Activated naive CD8-positive, alpha-beta T cell treated with anti-CD3 and anti-CD28 coated beads, Interleukin-2, amount 10 ng/mL, durations not matched to agents 7 days and 5 days (primary cell): ENCODE data around the gene POLR1A. TPM values are rescaled to one million over a fixed set of nuclear protein-coding genes. Genes with fewer than 3 reads are reported as not detected.

Experiments
- ATAC-seq: fragments of 150-1000 bp; cut with Tn5 transposase; one replicate; pipeline ENCODE4 v1.10.0; 2021; ENCODE audit warnings: low read depth, moderate library complexity
- POLR2A ChIA-PET: fragments of 350-600 bp; sonication (Branson Sonifier 250); formaldehyde crosslinking; loops from one replicate; lab custom pipeline; 2021; ENCODE audit warnings: antibody characterized with exemption; lab: Charles Lee
- DNase-seq: peaks from one replicate; pipeline ENCODE4 v3.0.0; 2021
- H3K27ac Mint-ChIP-seq: one replicate; pipeline ENCODE4 v1.8.0; 2022; ENCODE audit warnings: mild to moderate bottlenecking, mixed read lengths
- H3K27me3 Mint-ChIP-seq: one replicate; pipeline ENCODE4 v1.8.0; 2022; ENCODE audit warnings: mild to moderate bottlenecking, moderate library complexity, mixed read lengths
- H3K36me3 Mint-ChIP-seq: one replicate; pipeline ENCODE4 v1.8.0; 2021; ENCODE audit warnings: mild to moderate bottlenecking, mixed read lengths
- H3K4me1 Mint-ChIP-seq: one replicate; pipeline ENCODE4 v1.8.0; 2021; ENCODE audit warnings: mixed read lengths
- H3K4me3 Mint-ChIP-seq: one replicate; pipeline ENCODE4 v1.8.0; 2022; ENCODE audit warnings: mild to moderate bottlenecking, moderate library complexity, mixed read lengths
- H3K9me3 Mint-ChIP-seq: one replicate; pipeline ENCODE4 v1.8.0; 2021; ENCODE audit warnings: mixed read lengths
- total RNA-seq, 2 experiments: library from RNA; stranded (reverse); gene quantifications; one replicate each; pipeline ENCODE4 v1.2.3, GENCODE V29; 2021

The POLR1A gene
- total RNA-seq, 2 experiments from 2014 or later, result 27.3 to 29.5 TPM

DNA sequence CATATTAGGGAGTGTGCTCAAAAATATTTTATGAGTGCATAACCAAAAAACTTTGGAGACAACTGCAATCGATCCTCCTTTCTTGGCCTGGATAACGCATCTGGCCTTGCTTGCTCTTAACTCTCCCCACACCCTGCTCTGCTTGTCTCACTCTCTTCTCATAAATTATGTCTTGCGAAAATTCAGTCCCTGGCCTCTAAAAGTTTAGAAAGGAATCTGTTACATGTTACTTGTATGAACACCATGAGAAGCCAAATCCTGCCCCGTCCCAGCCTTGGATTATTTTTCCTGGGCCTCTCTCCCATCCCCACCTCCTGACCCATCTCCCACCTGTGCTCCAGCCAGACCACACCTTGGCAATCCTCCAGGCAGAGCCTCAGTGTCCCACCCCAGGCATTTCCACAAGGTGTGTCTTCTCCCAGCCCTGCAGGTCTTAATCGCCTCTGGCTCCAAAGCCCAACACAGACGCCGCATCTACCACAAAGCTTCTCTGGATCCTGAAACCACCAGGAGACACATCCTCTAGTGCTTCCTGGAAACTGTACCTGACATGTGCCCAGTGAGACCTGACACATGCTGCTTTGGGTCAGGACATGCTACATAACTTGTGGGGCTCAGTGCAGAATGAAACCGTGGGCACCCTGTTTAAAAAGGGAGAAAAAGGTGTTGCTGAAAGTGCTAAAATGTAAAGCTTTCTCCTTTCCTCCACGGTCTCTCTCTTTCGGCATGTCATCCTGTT, 117.3 kb downstream of the POLR1A start:
- DNase-seq (no peak), ATAC-seq (no peak)
- POLR2A ChIA-PET, result interaction anchor here (0.6 kb wide), 1 partner anchor 60 kb away, joined by 3 read pairs; no protein-coding TSS in a partner anchor
- Mint-ChIP-seq H3K27me3 (peaks cover 2% of the 10 kb centered on the region), H3K4me3 (no peak overlapping the region), H3K9me3 (peaks cover 2% of the 10 kb centered on the region), H3K27ac (peak overlapping the region; percentile 39), H3K4me1 (peaks cover 15% of the 10 kb centered on the region), H3K36me3 (peaks cover 1% of the 10 kb centered on the region)

GRCh38 chr2:85987266-85988174, 118.2 kb downstream of the POLR1A start:
- Mint-ChIP-seq H3K9me3 (peaks cover 2% of the 10 kb centered on the region), H3K36me3 (no peaks in the 10 kb centered on the region), H3K27ac (no peak overlapping the region), H3K4me1 (peaks cover 11% of the 10 kb centered on the region), H3K4me3 (no peak overlapping the region), H3K27me3 (peaks cover 2% of the 10 kb centered on the region)
- no peak for DNase-seq
- ATAC-seq, result no peak
- POLR2A ChIA-PET, result no interaction called here

- no peaks in the 10 kb centered on the region for H3K9me3 Mint-ChIP-seq
- ATAC-seq, result no peak
- H3K4me1 Mint-ChIP-seq, result peaks cover 10% of the 10 kb centered on the region
- POLR2A ChIA-PET, result no interaction called here
- DNase-seq, result no peak
- H3K4me3 Mint-ChIP-seq, result no peak overlapping the region
- no peaks in the 10 kb centered on the region for H3K36me3 Mint-ChIP-seq
- no peak overlapping the region for H3K27ac Mint-ChIP-seq
- H3K27me3 Mint-ChIP-seq, result peaks cover 2% of the 10 kb centered on the region
These were observed 119.6 kb downstream of the POLR1A start for GRCh38 chr2:85986121-85986520.

DNA sequence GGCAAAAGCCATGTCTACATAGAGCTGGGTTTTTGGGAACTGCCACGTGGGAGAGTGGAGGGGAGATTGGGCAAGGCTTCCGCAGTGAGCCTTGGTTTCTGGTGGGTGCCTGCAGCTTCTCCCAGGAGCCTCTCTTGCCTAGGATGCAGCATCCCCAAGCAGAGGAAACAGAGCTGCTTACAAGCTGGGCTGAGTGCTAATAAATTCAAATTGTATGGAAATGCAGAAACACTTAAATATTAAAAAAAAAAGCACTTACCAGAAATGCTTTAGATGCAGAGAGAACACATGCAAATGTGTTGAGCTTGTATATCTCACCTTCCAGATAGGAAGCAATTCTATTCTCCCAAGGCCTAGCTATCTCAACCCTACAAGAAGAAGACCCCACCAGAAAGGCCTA, 120.9 kb downstream of the POLR1A start:
- Mint-ChIP-seq H3K27me3 (peaks cover 2% of the 10 kb centered on the region), H3K36me3 (no peaks in the 10 kb centered on the region), H3K4me3 (no peak overlapping the region), H3K9me3 (no peaks in the 10 kb centered on the region), H3K27ac (no peak overlapping the region), H3K4me1 (peaks cover 12% of the 10 kb centered on the region)
- DNase-seq, result no peak
- no peak for ATAC-seq
- POLR2A ChIA-PET, result interaction anchor here (0.6 kb wide), 1 partner anchor 178 kb away, joined by 3 read pairs; no protein-coding TSS in a partner anchor

GRCh38 chr2:85983766-85984165, 121.9 kb downstream of the POLR1A start:
- H3K36me3 Mint-ChIP-seq, result no peaks in the 10 kb centered on the region
- H3K4me3 Mint-ChIP-seq, result no peak overlapping the region
- H3K4me1 Mint-ChIP-seq, result peaks cover 8% of the 10 kb centered on the region
- DNase-seq, result no peak
- POLR2A ChIA-PET, result interaction anchor here (0.5 to 1.1 kb wide), 2 partner anchors 131 to 168 kb away, joined by 3 read pairs; no protein-coding TSS in a partner anchor
- H3K27ac Mint-ChIP-seq, result no peak overlapping the region
- ATAC-seq, result no peak
- no peaks in the 10 kb centered on the region for H3K9me3 Mint-ChIP-seq
- H3K27me3 Mint-ChIP-seq, result peaks cover 5% of the 10 kb centered on the region

DNA sequence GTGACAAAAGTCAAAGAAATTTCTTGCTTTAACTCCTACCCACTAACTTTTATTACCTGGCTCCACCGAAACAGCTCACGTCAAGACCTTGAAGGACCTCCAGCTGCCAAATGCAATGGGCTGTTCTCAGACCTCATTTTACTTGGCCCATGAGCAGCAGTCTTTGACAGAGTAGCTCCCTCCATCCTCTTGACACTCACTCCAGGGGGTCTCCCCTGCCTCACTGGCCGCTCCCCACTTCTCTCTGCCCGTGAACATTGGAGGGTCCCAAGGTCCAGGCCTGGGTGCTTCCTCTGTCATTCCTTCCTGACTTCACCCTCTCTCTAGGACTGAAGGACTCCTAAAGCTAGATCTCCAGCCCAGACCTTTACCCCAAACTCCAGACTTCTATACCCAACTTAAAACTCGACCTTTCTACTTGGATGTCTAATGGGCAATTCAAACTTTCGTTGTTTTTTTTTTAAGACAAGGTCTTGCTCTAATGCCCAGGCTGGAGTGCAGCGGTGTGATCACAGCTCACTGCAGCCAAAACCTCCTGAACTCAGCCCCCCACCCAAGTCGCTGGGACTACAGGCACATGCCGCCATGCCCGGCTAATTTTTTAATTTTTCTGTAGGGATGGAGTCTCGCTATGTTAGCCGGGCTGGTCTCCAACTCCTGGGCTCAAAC, 124.0 kb downstream of the POLR1A start:
- peaks cover 2% of the 10 kb centered on the region for H3K36me3 Mint-ChIP-seq
- H3K4me3 Mint-ChIP-seq, result no peak overlapping the region
- POLR2A ChIA-PET, result interaction anchor here (0.7 kb wide), 1 partner anchor 87 kb away, joined by 3 read pairs; no protein-coding TSS in a partner anchor

DNA sequence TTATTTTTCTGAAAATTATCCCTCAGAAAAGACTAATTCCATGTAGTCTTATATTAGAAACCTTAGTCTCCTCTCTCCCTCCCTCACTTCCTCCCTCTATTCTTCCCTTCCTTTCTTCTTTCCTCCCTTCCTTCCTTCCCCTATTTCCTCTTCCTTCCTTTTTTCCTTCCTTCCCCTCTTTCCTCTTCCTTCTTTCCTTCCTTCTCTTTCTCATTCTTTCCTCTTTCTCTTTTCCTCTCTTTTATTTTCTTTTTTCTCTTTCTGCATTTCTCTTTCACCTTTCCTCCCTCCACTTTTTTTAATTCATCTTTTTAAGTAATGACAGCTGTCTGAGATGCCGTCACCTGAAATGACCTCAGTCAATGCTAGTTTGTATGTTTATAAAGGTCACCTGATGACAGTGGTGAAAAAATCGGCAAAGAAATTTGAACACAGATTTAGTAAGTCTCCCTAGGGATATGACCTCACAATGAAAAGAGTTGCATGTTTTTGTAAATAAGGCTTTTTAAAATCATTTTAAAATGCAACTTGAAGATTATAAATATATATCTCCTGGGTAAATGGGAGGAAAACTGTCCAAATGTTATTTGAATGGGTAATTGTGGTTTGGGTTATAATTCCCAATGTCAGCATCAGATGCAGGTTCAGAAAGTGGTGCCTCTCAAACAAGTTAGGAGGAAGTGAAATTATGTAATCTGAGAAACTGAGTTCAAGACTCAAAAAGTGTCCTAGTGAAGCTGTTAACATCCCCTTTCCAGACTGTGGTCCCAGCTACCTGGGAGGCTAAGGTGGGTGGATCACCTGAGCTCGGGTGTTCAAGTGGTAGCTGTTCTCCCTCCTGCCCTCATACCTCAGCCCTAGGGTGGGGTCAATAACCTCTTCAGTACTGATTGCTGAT, 126.6 kb downstream of the POLR1A start:
- Mint-ChIP-seq H3K4me1 (peaks cover 1% of the 10 kb centered on the region), H3K36me3 (peaks cover 2% of the 10 kb centered on the region), H3K27ac (no peak overlapping the region), H3K27me3 (peaks cover 3% of the 10 kb centered on the region), H3K9me3 (peaks cover 2% of the 10 kb centered on the region), H3K4me3 (no peak overlapping the region)
- DNase-seq (no peak), ATAC-seq (no peak)
- POLR2A ChIA-PET, result interaction anchor here (0.6 kb wide), 1 partner anchor 53 kb away, joined by 4 read pairs; no protein-coding TSS in a partner anchor

More for the DNA sequence above, 124.0 kb downstream of the POLR1A start:
- no peak for ATAC-seq
- DNase-seq, result no peak
- H3K4me1 Mint-ChIP-seq, result peaks cover 1% of the 10 kb centered on the region
- H3K27me3 Mint-ChIP-seq, result peaks cover 5% of the 10 kb centered on the region
- peak overlapping the region; percentile 37 for H3K27ac Mint-ChIP-seq
- H3K9me3 Mint-ChIP-seq, result no peaks in the 10 kb centered on the region

DNA sequence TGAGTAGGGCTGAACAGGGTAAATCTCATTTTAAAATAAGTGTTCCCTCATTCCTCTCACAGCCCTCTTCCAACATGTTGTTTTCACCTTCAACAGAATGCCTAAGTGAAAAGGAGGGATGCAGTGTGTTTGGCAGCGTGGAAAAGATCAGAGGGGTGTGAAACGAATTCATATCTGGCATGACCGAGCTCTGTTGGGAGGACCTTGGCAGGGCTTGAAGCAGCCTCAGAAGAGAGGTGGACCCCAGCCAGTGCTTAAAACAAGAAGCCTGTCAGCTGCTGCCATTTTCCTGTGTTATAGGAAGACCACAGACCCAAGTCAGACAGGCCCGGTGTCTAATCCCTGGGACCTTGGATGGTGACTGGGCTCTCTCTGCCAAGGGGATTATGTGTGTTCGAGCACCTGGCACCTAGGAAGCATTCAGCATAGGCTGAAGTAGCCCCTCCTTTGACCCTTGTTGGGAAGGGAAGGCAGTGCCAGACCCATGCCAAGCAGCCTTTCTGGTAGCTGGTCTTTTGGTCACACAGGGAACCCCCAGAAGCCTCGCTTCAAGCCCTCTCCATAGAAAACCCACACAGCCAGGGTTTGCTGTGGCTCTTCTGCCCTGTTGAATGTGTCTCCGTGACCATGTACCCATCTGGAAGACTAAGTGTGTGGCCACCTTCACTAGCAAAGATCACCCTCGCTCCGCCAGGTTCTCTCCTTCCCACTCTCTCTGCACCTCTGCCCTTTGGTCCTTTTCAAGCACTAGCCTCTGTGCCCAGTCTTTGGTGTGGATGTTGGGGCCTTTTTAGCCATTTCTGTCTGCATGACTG, 129.4 kb downstream of the POLR1A start:
- POLR2A ChIA-PET, result no interaction called here
- ATAC-seq, result no peak
- H3K4me1 Mint-ChIP-seq, result peaks cover 1% of the 10 kb centered on the region
- H3K27me3 Mint-ChIP-seq, result peaks cover 3% of the 10 kb centered on the region
- no peak for DNase-seq
- peaks cover 8% of the 10 kb centered on the region for H3K36me3 Mint-ChIP-seq
- H3K9me3 Mint-ChIP-seq, result peaks cover 17% of the 10 kb centered on the region
- H3K4me3 Mint-ChIP-seq, result no peak overlapping the region
- no peak overlapping the region for H3K27ac Mint-ChIP-seq

GRCh38 chr2:85975581-85975980, 130.1 kb downstream of the POLR1A start:
- POLR2A ChIA-PET, result no interaction called here
- Mint-ChIP-seq H3K36me3 (peaks cover 8% of the 10 kb centered on the region), H3K27me3 (peaks cover 3% of the 10 kb centered on the region), H3K4me3 (no peak overlapping the region), H3K4me1 (peaks cover 1% of the 10 kb centered on the region), H3K27ac (no peak overlapping the region), H3K9me3 (peaks cover 17% of the 10 kb centered on the region)
- ATAC-seq (no peak), DNase-seq (no peak)

DNA sequence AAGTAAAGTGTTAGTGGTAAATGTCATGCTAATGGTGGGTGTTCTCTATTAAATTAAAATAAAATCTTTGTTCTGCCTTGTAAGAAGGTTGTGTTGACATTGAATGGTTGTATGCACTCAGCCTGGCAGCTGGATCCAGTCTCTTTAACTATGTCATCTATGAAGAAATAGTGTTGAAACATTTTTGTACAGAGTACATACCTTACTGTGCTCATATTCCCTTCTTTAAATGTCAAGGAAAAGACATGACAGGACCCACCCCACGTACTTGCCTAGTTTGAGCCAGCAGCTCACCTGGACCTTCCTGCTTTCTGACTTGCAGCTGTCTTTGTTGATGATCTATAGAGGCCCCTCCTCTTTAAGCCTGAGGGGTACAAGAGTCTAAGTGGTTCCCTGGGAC, 131.3 kb downstream of the POLR1A start:
- Mint-ChIP-seq H3K4me3 (no peak overlapping the region), H3K9me3 (peaks cover 18% of the 10 kb centered on the region), H3K4me1 (no peaks in the 10 kb centered on the region), H3K27me3 (peaks cover 3% of the 10 kb centered on the region), H3K27ac (no peak overlapping the region), H3K36me3 (peaks cover 8% of the 10 kb centered on the region)
- ATAC-seq (no peak), DNase-seq (no peak)
- POLR2A ChIA-PET, result no interaction called here

GRCh38 chr2:85972355-85972754, 133.3 kb downstream of the POLR1A start:
- no peak overlapping the region for H3K27ac Mint-ChIP-seq
- DNase-seq, result no peak
- POLR2A ChIA-PET, result no interaction called here
- no peak overlapping the region for H3K4me3 Mint-ChIP-seq
- H3K9me3 Mint-ChIP-seq, result peaks cover 18% of the 10 kb centered on the region
- no peaks in the 10 kb centered on the region for H3K4me1 Mint-ChIP-seq
- no peaks in the 10 kb centered on the region for H3K27me3 Mint-ChIP-seq
- H3K36me3 Mint-ChIP-seq, result peaks cover 6% of the 10 kb centered on the region
- no peak for ATAC-seq

DNA sequence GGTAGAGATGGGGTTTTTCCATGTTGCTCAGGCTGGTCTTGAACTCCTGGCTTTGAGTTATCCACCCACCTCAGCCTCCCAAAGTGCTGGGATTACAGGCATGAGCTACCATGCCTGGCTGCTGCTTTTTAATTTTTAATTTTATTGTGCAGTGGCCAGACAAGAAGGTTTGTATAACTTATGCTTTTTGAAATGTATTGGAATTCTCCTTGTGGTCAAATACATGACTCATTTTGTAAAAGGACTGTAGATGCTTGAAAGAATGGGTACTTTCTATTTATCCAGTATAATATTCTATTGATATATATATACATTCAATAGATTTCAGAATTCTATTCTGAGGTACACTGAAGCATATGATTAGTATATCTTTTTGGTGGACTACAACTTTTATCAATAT, 134.3 kb downstream of the POLR1A start:
- peaks cover 3% of the 10 kb centered on the region for H3K27me3 Mint-ChIP-seq
- ATAC-seq, result no peak

More for the DNA sequence above, 134.3 kb downstream of the POLR1A start:
- peaks cover 6% of the 10 kb centered on the region for H3K36me3 Mint-ChIP-seq
- DNase-seq, result no peak
- H3K4me1 Mint-ChIP-seq, result no peaks in the 10 kb centered on the region
- H3K4me3 Mint-ChIP-seq, result no peak overlapping the region
- POLR2A ChIA-PET, result no interaction called here
- peaks cover 19% of the 10 kb centered on the region for H3K9me3 Mint-ChIP-seq
- no peak overlapping the region for H3K27ac Mint-ChIP-seq
